Neural cell (in vitro differentiated cells): ENCODE measurements around the gene KCTD16. TPM values are rescaled to one million over a fixed set of nuclear protein-coding genes. Genes with fewer than 3 reads are reported as not detected.

Experiments used
- H2AFZ ChIP-seq: fragments of 200-600, 300-800 bp; sonication (generic), shearing (Covaris generic); 2 replicates; pipeline ENCODE4 v1.6.0; 2014; ENCODE audit warnings: low read depth, mild to moderate bottlenecking, antibody characterized with exemption, low read length, moderate library complexity
- H3F3A ChIP-seq: fragments of 200-600 bp; shearing (Covaris generic); 2 replicates; pipeline ENCODE4 v1.6.1; 2016; ENCODE audit warnings: mild to moderate bottlenecking, moderate library complexity, mixed read lengths, antibody characterized with exemption, low read length; ENCODE audit not compliant: insufficient read depth, poor library complexity, severe bottlenecking
- H3K27ac ChIP-seq: fragments of 200-600, 300-800 bp; sonication (generic), shearing (Covaris generic); 2 replicates; pipeline ENCODE4 v1.5.1; 2014; ENCODE audit warnings: mild to moderate bottlenecking, low read length, moderate library complexity
- H3K27me3 ChIP-seq: fragments of 300-800, 200-600 bp; sonication (generic), shearing (Covaris generic); 2 replicates; pipeline ENCODE4 v1.6.0; 2014; ENCODE audit warnings: mild to moderate bottlenecking, low read depth, low read length, moderate library complexity; ENCODE audit not compliant: insufficient read depth
- H3K36me3 ChIP-seq: fragments of 300-800, 200-600 bp; sonication (generic), shearing (Covaris generic); 2 replicates; pipeline ENCODE4 v1.5.1; 2014; ENCODE audit warnings: mild to moderate bottlenecking, antibody characterized with exemption, low read length, moderate library complexity; ENCODE audit not compliant: insufficient read depth
- H3K4me2 ChIP-seq: fragments of 300-800, 200-600 bp; sonication (generic), shearing (Covaris generic); 2 replicates; pipeline ENCODE4 v1.6.0; 2014; ENCODE audit warnings: mild to moderate bottlenecking, low read length
- H3K4me3 ChIP-seq: fragments of 300-800, 200-600 bp; sonication (generic), shearing (Covaris generic); 2 replicates; pipeline ENCODE4 v1.5.1; 2014; ENCODE audit warnings: mild to moderate bottlenecking, low read length, moderate library complexity
- H3K79me2 ChIP-seq: fragments of 200-600 bp; shearing (Covaris generic); replicated peaks from 2 replicates; pipeline ENCODE4 v1.6.0; 2014; ENCODE audit warnings: mild to moderate bottlenecking, low read length, moderate library complexity; ENCODE audit not compliant: insufficient read depth
- H3K9ac ChIP-seq: fragments of 300-800, 200-600 bp; sonication (generic), shearing (Covaris generic); 2 replicates; pipeline ENCODE4 v1.6.1; 2016; ENCODE audit warnings: mild to moderate bottlenecking, low read length, mixed read lengths
- H3K9me2 ChIP-seq: fragments of 200-600 bp; shearing (Covaris generic); 2 replicates; pipeline ENCODE4 v1.6.1; 2016; ENCODE audit warnings: mild to moderate bottlenecking, low read length, mixed read lengths; ENCODE audit not compliant: insufficient read depth
- H3K9me3 ChIP-seq: fragments of 200-600, 300-800 bp; sonication (generic), shearing (Covaris generic); 2 replicates; pipeline ENCODE4 v1.6.1; 2016; ENCODE audit warnings: mild to moderate bottlenecking, mixed run types, low read length, moderate library complexity, mixed read lengths
- H4K20me1 ChIP-seq: fragments of 200-600 bp; shearing (Covaris generic); 2 replicates; pipeline ENCODE4 v1.6.1; 2016; ENCODE audit warnings: mild to moderate bottlenecking, mixed run types; ENCODE audit not compliant: insufficient read depth
- CTCF ChIP-seq: fragments of 450-650 bp; IDR thresholded peaks from 2 replicates; pipeline ENCODE4 v1.5.1; 2014; ENCODE audit warnings: antibody characterized with exemption, mild to moderate bottlenecking, moderate library complexity; ENCODE audit not compliant: poor library complexity, severe bottlenecking
- EP300 ChIP-seq: fragments of 450-650 bp; conservative IDR thresholded peaks from 2 replicates; pipeline ENCODE4 v1.6.1; 2014; ENCODE audit warnings: antibody characterized with exemption, mild to moderate bottlenecking, moderate library complexity; ENCODE audit not compliant: poor library complexity, severe bottlenecking
- EZH2 ChIP-seq: fragments of 200-600, 300-800 bp; shearing (Covaris generic), sonication (generic); IDR thresholded peaks from 2 replicates; pipeline ENCODE4 v1.6.1; 2014; ENCODE audit warnings: antibody characterized with exemption, low read length, borderline replicate concordance, mild to moderate bottlenecking; ENCODE audit not compliant: insufficient read depth, poor library complexity, severe bottlenecking
- MXI1 ChIP-seq: fragments of 450-650 bp; conservative IDR thresholded peaks from 2 replicates; pipeline ENCODE4 v1.6.1; 2014; ENCODE audit warnings: antibody characterized with exemption, mild to moderate bottlenecking; ENCODE audit not compliant: poor library complexity, severe bottlenecking
- POLR2AphosphoS5 ChIP-seq: IDR thresholded peaks from 2 replicates; pipeline ENCODE4 v1.6.1; 2012
- RAD21 ChIP-seq: fragments of 450-650 bp; conservative IDR thresholded peaks from 2 replicates; pipeline ENCODE4 v1.6.1; 2014; ENCODE audit warnings: antibody characterized with exemption, mild to moderate bottlenecking, moderate library complexity
- SMC3 ChIP-seq: fragments of 450-650 bp; conservative IDR thresholded peaks from 2 replicates; pipeline ENCODE4 v1.6.1; 2014; ENCODE audit warnings: antibody characterized with exemption, mild to moderate bottlenecking, moderate library complexity; ENCODE audit not compliant: poor library complexity
- TAF1 ChIP-seq: IDR thresholded peaks from 2 replicates; pipeline ENCODE4 v1.6.1; 2012; ENCODE audit warnings: low read depth
- polyA plus RNA-seq: library from polyadenylated mRNA; depleted of rRNA; stranded (reverse); fragments of >200 nt; gene quantifications from 2 replicates; pipeline ENCODE4 v1.2.3, GENCODE V29; 2014
- TF ChIP-seq, protein P1 (sequence below): IDR thresholded peaks from 2 replicates; pipeline ENCODE4 v1.6.1; 2012; ENCODE audit warnings: borderline replicate concordance

The KCTD16 gene
- polyA plus RNA-seq, 1 donor from 2014 or later, result 7.1 TPM

DNA sequence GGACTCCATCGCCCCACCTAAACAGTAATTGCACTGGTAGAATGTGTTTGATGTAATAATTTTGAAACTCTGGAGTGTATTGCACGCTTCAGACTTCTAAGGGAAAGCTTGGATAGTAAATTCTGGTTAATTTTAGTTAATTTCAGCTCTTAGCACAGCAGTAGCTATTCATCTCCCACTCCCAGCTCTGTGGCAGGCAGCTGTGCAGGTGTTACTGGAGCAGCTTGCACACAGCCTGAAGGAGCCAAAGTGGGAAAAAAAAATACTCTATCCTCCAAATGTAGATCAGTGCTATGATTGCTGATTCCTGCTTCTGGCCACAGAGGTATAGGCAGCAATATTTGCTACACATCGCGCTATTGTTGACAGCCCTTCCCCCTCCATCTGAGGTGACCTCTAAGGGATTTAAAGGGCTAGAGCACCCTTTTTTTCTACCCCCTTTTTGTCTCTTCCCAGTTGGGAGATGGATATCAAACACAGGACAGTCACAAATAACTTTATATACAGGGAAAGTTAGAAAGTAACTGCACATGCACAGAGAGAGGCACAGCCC lies 97.4 kb downstream of the KCTD16 start:
- Histone ChIP-seq H4K20me1 (no peaks in the 10 kb centered on the region), H3K79me2 (no peaks in the 10 kb centered on the region), H3K4me2 (no peak overlapping the region), H3K27ac (no peak overlapping the region), H3K27me3 (no peaks in the 10 kb centered on the region), H3F3A (peaks cover 3% of the 10 kb centered on the region), H3K9ac (no peak overlapping the region), H3K9me2 (no peaks in the 10 kb centered on the region), H3K36me3 (no peaks in the 10 kb centered on the region), H3K4me3 (no peak overlapping the region), H2AFZ (no peak overlapping the region), H3K9me3 (no peaks in the 10 kb centered on the region)
- TF ChIP-seq MXI1 (no peak), TAF1 (no peak), EZH2 (no peak), POLR2AphosphoS5 (no peak), EP300 (no peak), CTCF (no peak), SMC3 (no peak), RAD21 (no peak)
- TF ChIP-seq, protein P1, sequence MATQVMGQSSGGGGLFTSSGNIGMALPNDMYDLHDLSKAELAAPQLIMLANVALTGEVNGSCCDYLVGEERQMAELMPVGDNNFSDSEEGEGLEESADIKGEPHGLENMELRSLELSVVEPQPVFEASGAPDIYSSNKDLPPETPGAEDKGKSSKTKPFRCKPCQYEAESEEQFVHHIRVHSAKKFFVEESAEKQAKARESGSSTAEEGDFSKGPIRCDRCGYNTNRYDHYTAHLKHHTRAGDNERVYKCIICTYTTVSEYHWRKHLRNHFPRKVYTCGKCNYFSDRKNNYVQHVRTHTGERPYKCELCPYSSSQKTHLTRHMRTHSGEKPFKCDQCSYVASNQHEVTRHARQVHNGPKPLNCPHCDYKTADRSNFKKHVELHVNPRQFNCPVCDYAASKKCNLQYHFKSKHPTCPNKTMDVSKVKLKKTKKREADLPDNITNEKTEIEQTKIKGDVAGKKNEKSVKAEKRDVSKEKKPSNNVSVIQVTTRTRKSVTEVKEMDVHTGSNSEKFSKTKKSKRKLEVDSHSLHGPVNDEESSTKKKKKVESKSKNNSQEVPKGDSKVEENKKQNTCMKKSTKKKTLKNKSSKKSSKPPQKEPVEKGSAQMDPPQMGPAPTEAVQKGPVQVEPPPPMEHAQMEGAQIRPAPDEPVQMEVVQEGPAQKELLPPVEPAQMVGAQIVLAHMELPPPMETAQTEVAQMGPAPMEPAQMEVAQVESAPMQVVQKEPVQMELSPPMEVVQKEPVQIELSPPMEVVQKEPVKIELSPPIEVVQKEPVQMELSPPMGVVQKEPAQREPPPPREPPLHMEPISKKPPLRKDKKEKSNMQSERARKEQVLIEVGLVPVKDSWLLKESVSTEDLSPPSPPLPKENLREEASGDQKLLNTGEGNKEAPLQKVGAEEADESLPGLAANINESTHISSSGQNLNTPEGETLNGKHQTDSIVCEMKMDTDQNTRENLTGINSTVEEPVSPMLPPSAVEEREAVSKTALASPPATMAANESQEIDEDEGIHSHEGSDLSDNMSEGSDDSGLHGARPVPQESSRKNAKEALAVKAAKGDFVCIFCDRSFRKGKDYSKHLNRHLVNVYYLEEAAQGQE, result no peak

DNA sequence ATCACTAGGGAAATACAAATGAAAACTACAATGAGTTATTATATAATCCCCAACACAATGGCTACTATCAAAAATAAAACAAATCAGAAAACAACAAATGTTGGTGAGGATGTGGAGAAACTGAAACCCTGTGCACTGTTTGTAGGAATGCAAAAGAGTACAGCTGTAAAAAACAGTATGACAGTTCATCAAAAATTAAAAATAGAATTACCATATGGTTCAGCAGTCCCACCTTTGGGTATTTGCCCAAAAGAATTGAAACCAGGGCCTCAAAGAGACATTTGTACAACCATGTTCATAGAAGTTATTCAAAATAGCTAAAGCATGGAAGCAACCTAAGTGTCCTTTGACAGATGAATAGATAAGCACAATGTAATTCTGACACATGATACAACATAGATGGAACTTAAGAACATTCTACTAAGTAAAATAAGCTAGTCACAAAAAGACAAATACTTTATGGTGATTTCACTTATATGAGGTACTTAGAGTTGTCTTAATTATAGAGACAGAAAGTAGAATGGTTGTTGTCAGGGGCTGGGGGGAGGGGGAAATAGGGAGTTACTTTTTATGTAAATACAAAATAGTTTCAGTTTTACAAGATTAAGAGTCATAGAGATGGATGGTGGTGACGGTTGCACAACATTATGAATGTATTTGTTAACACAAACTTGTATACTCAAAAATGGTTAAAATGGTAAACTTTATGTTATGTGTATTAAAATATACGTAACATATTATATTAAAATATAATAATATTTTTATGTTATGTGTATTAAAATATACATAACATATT lies 102.8 kb downstream of the KCTD16 start:
- Histone ChIP-seq H3F3A (peaks cover 2% of the 10 kb centered on the region), H3K9ac (no peak overlapping the region), H3K4me2 (no peak overlapping the region), H3K9me3 (no peaks in the 10 kb centered on the region), H3K27me3 (no peaks in the 10 kb centered on the region), H3K9me2 (no peaks in the 10 kb centered on the region), H3K36me3 (no peaks in the 10 kb centered on the region), H3K27ac (no peak overlapping the region), H4K20me1 (no peaks in the 10 kb centered on the region), H2AFZ (no peak overlapping the region), H3K4me3 (no peak overlapping the region), H3K79me2 (no peaks in the 10 kb centered on the region)
- TF ChIP-seq CTCF (no peak), RAD21 (no peak)
